UCSD-AML1 (cell line): ENCODE results near the gene CD84.
"Not testable (repeated sequence)": the region's sequence is repeated elsewhere in the genome, so short reads cannot be mapped to it uniquely, and the experiment has no call there.

Experiments used
- DNase-seq: peaks from one replicate; lab custom pipeline; 2025; ENCODE audit not compliant: unreplicated experiment; lab: John Stamatoyannopoulos, UW

CD84 gene

DNA sequence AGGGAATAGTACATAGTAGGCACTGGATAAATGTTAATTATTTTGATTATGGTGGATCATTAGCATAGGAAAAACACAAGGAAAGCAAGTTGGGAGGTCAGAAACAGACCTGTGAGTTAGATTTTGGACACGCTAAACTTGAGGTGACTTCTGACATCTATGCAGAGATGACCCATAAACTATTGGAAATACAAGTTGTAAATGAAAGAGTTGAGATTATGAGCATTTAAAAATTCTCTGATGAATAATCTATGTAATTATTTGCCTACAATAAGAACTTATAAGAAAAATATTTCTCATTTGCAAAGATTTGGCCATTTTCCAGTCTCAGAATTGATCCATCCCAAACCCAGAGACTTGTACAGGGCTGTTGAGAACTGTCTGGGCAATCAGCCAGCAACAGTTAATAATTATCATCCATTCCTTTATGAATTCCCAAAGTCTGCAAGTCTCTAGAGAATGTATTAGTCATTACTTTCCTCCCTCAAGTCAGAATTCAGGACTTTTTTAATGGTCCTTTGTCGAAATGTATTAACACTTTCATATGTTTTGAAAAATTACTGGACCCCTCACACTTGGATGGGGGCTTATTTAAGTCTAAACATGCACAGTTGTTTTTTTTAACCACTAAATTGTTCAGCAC, 36.9 kb downstream of the CD84 start:
- no peak for DNase-seq

DNA sequence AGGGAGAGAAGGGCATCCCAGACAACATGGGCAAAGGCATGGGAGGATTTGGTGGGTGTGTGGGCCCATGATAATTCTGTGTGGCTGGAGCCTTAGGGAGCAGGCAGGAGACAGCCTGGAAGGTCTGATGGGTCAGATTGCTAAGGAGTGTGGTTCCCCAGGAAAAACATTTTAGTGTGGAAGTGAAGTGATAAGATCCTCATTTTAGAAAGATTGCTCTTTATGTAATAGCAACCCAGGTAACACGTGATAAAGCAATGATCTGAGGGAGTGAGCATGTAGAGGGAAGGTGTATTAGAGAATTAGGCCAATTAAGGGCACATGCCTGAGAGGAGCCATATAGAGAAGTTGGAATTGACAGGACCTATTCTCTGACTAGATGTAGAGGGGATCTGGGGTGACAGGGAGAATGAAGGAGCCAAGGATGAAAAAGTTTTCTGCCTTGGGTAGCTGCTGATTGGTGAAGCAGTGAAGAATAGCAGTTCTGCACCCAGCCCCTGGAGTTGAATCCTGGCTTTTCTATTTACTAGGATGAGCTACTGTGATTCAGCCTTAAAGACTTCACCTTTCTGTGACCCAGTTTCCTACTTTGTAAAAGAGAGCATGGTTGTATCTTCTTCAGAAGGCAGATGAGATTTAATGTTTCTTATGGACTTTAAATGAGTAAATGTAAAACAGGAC, 37.5 kb downstream of the CD84 start:
- no peak for DNase-seq

DNA sequence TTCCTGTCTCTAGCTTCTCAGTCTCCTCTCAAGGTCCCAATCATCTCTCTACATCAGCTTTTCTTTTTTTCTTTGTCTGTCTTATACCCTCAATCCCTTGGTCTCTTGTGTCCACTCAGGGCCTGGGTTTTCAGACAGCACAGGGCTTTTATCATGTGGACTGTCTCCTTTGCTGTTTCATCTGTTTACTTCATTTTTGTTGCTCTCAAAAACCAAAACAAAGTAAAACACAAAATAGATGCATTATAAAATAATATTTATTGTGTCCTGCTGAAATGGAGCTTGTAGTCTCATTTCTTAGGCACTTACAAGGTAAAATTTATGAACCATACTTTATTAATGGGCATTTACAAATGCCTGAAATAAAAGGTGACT, 38.5 kb downstream of the CD84 start:
- DNase-seq = no peak

DNA sequence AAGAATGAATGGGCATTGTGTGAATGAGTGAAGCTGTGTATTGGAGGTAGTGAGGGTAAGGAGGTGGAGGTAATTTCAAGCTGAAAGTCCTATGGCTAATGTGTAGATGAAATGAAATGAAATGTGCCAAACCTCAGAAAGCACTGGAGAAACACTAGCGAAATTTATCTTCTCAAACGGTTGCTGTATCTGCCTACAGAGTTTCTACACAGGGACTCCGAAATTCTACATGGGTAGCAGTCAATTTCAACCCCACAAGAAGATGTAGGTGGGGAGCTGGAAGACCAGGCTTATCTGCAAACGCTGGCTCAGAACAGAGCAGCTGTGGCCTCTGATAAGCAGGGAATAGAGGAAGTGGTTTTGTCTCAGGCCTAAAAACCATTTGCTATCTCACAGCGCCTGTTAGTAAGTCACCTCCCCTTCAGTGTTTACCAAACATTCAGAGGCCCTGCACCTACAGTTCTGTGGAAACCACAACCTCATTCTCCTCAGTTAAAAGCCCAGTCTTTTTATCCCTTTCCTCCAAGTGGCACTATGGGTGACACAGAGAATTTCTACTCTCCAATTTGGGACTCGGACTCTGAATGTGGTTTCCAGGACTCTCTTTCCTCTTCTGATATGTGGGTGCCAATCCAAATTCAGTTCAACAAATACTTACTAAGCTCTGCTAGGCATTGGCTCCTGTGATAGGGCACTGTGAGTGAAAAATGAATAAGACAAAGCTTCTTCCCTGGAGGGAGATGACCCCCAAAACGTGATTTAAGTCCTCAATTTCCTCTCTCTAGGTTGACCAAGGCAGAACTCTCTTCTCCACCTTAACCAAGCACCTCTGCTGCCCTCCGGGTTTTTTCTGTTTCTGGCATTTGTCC, 39.1 kb downstream of the CD84 start:
- peak; percentile 82 for DNase-seq

DNA sequence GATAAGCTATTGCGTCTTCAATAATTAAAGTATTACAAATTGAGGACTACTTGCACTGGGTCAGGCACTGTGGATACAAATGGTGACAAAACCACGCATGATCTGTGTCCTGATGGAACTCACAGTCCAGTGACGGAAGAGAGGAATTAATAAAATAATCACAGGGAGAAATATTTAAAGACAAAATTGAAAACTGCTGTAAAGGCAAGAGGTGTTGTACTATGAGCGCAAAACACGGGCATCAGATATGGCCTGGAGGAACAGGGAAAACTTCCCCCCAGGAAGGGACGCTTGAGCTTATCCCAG, 39.7 kb downstream of the CD84 start:
- no peak for DNase-seq

DNA sequence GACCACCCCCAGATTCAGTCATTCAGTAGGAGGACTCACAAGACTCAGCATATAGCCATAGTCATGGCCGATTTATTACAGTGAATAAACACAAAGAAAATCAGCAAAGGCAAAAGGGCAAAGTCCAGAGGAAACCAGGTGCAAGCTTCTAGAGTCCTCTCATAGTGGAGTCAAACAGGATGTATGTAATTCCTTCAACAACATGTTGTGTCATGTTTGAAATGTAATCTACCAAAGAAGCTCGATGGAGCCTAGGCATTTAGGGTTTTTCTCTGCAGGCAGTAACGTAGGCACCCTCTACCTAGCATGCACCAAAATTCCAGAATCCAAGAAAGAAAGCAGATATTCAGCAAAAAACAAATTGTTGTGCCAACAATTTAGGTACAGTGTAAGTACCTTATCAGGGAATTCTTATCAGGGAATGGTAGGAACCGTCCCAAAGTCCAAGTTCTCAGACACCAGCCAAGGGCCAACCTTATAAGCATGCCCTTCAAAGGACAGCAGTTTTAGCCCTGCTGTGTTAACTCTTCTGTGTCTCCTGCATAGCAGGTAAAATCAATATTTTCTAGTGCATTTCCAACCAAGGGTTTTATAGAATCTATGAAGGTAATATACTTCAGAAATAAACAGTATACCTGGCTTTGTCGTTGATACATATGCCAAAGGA, 40.2 kb downstream of the CD84 start:
- DNase-seq = no peak

DNA sequence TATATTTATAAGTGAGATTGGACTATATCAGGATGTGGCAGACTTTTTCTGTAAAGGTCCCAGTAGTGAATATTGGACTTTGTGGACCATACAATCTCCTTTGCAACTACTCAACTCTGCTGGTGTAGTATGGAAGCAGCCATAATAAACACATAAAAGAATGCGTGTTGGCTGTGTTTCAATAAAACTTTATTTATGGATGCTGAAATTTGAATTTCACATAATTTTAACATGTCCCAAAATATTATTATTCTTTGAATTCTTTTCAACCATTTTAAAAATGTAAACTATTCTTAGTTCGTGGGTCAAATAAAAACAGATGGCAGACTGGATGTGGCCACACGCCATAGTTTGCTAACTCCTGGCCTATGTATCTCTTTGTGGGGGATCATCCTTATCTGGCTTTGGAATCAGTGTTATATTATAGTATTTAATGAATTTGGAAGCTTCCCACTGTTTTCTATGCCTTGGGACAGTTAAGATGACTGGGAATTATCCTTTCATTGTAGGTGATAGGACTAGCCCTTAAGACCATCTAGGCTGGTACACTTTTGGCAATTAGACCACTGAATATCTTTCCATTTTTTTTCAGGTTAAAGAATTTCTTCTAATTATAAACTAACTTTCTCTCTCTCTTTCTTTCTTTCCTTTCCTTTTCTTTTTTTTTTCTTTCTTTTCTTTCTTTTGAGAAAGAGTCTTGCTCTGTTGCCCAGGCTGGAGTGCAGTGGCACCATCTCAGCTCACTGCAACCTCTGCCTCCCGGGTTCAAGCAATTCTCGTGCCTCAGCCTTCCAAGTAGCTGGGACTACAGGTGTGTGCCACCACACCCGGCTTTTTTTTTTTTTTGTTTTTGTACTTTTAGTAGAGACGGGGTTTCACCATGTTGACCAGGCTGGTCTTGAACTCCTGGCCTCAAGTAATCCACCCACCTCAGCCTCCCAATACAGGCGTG, 41.3 kb downstream of the CD84 start:
- DNase-seq = no peak

DNA sequence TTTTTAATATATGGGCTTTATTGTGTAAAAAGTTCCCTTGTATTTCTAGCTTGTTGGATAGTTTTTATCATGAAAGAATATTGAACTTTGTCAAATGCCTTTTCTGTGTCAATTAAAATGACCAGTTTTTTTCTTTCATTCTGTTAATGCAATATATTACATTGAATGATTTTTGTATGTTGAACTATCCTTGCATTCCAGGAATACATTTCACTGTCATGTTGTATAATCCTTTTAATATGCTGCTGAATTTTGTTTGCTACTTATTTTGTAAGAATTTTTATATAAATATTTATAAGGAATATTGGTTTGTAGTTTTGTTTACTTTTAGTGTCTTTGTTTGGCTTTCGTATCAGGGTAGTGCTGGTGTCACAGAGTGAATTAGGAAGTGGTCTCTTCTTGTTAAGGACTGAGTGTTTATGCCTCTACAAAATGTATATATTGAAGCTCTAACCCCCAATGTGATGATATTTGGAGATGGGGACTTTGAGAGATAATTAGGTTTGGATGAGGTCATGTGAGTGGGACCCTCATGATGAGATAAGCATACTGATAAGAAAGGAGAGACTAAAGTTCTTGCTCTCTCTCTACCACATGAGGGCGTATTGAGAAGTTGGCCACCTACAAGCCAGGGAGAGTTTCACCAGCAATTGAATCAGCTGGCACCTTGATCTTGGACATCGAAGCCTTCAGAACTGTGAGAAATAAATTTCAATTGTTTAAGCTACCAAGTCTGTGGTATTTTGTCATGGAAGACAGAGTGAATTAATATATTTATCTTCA, 44.3 kb downstream of the CD84 start:
- DNase-seq = no peak

DNA sequence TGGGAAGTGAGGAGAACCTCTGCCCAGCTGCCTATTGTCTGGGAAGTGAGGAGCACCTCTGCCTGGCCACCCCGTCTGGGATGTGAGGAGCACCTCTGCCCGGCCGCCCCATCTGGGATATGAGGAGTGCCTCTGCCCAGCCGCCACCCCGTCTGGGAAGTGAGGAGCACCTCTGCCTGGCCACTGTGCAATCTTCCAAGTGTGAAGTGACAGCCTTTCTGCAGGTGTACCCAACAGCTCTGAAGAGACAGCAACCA, 46.8 kb downstream of the CD84 start:
- not testable (repeated sequence) for DNase-seq

DNA sequence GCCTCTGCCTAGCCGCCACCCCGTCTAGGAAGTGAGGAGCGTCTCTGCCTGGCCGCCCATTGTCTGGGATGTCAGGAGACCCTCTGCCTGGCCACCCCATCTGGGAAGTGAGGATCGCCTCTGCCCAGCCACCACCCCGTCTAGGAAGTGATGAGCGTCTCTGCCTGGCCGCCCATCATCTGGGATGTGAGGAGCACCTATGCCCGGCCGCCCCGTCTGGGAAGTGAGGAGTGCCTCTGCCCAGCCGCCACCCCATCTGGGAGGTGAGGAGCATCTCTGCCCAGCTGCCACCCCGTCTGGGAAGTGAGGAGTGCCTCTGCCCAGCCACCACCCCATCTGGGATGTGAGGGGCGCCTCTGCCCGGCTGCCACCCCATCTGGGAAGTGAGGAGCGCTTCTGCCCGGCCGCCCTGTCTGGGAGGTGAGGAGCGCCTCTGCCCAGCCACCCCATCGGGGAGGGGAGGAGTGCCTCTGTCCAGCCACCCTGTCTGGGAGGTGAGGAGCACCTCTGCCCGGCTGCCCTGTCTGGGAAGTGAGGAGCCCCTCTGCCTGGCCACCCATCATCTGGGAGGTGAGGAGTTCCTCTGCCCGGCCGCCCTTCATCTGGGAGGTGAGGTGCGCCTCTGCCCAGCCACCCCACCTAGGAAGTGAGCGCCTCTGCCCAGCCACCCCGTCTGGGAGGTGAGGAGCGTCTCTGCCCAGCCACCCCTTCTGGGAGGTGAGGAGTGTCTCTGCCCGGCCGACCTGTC, 47.3 kb downstream of the CD84 start:
- not testable (repeated sequence) for DNase-seq

DNA sequence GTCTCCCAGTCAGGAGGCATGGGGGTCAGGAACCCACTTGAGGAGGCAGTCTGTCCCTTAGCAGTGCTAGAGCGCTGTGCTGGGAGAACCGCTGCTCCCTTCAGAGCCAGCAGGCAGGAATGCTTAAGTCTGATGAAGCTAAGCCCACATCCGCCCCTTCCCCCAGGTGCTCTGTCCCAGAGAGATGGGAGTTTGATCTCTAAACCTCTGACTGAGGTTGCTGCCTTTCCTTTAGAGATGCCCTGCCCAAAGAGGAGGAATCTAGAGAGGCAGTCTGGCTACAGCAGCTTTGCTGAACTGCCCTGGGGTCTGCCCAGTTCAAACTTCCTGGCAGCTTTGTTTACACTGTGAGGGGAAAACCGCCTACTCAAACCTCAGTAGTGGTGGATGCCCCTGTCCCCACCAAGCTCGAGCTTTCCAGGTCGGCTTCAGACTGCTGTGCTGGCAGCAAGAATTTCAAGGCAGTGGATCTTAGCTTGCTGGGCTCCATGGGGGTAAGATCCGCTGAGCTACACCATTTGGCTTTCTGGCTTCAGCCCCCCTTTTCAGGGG, 49.8 kb downstream of the CD84 start:
- not testable (repeated sequence) for DNase-seq

DNA sequence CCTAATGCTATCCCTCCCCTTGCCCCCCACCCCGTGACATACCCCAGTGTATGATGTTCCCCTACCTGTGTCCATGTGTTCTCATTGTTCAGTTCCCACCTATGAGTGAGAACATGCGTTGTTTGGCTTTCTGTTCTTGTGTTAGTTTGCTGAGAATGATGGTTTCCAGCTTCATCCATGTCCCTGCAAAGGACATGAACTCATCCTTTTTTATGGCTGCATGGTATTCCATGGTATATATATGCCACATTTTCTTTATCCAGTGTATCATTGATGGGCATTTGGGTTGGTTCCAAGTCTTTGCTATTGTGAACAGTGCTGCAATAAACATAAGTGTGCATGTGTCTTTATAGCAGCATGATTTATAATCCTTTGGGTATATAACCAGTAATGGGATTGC, 55.5 kb downstream of the CD84 start:
- DNase-seq = not testable (repeated sequence)

DNA sequence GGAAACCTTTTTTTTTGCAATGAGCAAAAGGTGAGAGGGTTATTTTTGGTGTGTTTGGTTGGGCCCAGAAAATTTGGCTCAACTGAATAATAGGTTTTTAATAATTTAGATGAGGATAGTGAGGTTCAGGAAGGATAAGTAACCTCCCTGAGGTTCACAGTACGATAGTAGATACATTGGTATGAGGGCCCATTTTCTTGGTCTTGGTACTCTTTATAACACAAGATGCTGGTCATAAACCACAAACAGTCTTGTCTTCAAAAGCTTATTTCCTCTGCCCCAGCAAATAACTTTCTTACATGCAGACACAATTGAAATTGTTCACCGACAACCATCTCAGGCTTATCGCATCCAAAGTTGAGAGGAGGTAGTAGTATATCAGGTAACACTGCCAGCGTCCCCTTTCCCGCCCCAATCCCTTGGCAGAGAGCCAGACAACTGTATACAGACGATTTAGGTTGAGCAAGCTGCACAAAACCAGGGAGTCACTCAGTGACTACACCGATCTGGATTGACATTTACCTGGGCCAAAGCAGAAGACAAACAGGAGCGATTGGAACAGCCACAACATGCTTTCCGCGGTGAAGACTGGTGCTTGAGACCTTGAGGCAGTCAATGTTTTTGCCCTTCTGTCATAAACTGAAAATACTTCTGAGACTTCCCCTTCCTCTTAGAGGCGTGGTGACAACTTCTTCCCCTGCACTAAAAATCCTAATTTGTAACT, 56.5 kb downstream of the CD84 start, which contains the start of gene SLAMF6:
Gene SLAMF6, minus strand, starts transcription at position 634 of the 724 bp plus-strand sequence. Its CDS starts 63 bp downstream, at position 571.
- DNase-seq = no peak

DNA sequence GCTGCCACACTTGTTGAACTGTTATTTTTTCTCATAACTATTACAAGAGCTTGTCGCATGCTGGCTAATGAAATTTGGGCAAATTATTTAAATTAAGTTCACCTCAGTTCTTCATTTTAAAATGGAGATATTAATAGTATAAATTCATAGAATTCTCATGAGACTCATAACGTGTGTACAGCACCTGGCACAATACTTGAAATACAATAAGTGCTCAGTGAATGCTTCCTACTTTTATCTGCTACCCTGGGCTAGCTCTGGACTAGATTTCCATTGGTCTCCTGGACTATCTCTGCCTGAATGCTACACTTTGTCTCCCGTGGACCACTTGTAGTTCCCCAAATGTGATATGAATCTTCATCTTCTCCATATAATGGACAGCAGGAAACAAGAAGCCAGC, 57.2 kb downstream of the CD84 start:
- no peak for DNase-seq

DNA sequence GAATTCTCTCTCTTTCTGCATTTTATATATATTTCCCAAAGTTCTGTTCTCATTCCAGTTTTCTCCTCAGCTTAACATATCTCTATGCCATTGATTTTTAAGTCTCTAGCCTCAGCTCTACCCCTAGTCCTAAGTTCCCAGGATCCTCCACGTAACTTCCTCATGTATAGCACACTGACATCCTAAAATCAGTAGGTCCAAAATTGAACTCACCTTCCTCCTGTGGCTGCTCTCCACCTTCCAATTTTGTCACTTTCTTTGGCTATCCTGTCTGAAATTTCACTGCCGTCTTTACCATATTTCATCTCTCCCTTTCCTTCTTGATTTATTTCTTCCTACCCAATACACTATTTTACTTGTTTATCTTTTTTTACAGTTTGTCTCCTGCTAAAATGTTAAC, 57.7 kb downstream of the CD84 start:
- no peak for DNase-seq

DNA sequence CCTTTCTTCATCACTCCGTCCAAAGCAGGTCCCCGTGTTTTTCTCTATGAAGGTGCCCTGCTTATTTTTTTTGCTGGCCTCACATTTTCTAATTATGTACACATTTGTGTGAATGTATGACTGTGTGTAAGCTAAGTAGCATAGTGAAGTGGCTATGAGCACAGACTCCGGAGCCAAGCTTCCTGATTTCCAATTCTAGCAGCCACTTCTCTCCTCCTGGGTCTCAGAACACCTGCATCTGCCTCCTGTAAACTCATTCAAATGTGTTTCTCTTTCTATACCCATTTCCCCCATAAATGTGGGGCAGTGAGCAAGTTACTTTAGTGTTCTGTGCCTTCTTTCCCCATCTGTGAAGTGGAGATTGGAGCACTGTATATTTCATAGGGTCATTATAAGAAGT, 58.3 kb downstream of the CD84 start:
- DNase-seq = no peak

DNA sequence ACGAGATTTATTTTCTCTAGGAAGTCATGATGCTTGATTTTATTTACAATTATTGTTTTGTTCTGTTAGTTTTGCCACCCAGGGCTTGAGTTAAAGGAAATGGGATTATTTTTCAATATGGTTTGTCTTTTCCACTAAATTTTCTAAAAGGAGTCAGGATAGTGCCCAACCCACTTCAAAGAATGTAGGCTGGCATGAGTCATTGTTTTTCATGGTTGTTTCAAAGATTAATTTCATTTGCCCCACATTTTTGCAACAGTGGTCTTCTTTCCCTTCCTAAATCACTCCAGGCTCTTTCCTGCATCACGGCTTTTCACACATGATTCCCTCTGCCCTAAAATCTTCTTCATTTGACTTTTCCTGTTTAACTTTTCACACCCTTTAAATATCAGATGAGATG, 58.7 kb downstream of the CD84 start:
- no peak for DNase-seq
